ENCODE measurements around the gene ATP5F1D. TPM values are rescaled to one million over a fixed set of nuclear protein-coding genes. Genes with fewer than 3 reads are reported as not detected.

Gene ATP5F1D
- total RNA-seq, 6 donors from 2014 or later = 56.0 to 187 (median 113) TPM

DNA sequence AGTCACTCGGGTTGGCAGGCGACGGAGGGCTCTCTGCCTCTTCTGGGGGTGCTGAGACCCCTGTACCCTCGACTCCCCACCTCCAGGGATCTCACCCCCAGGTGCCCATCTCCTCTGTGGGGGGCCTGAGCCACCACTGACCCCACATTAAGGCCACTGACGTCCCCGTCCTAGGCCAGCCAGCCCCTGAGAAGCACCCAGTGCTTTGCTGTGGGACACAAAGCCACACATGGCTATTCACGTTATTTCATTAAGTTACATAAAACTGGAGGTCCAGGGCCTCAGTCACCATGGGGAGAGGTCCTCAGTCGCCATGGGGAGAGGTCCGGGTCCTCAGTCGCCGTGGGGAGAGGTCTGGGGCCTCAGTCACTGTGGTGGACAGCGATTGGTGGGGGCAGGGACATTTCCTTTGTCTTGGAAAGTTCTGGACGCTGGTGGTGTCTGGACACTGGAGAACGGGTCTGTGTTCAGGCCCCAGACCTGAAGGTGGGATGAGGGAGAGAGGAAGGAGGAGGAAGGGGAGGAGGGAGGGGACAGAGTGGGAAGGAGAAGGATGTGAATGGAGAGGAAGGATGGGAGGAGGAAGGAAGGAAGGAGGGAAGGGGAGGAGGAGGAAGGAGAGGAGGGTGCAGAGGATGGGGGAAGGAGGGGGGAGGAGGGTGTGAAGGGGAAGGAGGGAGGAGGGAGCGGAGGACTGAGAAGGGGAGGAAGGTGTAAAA lies 40.2 kb downstream of the ATP5F1D start:
- no peak overlapping the region for H3K4me3 ChIP-seq
- H3K36me3 ChIP-seq = peaks cover 5 to 17% (median 9%) of the 10 kb centered on the region in 4 donors
- no peak overlapping the region for H3K27ac ChIP-seq
- DNase-seq = no peak
- no peak for TF ChIP-seq POLR2A (IDR thresholded peaks at IDR 0.05)
- TF ChIP-seq POLR2AphosphoS5 (IDR thresholded peaks at IDR 0.05) = no peak
- TF ChIP-seq, protein P1, sequence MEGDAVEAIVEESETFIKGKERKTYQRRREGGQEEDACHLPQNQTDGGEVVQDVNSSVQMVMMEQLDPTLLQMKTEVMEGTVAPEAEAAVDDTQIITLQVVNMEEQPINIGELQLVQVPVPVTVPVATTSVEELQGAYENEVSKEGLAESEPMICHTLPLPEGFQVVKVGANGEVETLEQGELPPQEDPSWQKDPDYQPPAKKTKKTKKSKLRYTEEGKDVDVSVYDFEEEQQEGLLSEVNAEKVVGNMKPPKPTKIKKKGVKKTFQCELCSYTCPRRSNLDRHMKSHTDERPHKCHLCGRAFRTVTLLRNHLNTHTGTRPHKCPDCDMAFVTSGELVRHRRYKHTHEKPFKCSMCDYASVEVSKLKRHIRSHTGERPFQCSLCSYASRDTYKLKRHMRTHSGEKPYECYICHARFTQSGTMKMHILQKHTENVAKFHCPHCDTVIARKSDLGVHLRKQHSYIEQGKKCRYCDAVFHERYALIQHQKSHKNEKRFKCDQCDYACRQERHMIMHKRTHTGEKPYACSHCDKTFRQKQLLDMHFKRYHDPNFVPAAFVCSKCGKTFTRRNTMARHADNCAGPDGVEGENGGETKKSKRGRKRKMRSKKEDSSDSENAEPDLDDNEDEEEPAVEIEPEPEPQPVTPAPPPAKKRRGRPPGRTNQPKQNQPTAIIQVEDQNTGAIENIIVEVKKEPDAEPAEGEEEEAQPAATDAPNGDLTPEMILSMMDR (IDR thresholded peaks at IDR 0.05) = no peak
- TF ChIP-seq EP300 (IDR thresholded peaks at IDR 0.05) = no peak
- no peaks in the 10 kb centered on the region for H3K9me3 ChIP-seq
- no peak for ATAC-seq (ENCODE audit: low FRiP score in 2 of 2)
- peaks cover 2 to 19% (median 8%) of the 10 kb centered on the region in 4 donors for H3K4me1 ChIP-seq
- WGBS, 2 donors = 64 to 69% methylated on average over 12 to 14 of the region's 15 CpGs
- H3K27me3 ChIP-seq = peaks cover 0 to 34% (median 14%) of the 10 kb centered on the region in 4 donors

DNA sequence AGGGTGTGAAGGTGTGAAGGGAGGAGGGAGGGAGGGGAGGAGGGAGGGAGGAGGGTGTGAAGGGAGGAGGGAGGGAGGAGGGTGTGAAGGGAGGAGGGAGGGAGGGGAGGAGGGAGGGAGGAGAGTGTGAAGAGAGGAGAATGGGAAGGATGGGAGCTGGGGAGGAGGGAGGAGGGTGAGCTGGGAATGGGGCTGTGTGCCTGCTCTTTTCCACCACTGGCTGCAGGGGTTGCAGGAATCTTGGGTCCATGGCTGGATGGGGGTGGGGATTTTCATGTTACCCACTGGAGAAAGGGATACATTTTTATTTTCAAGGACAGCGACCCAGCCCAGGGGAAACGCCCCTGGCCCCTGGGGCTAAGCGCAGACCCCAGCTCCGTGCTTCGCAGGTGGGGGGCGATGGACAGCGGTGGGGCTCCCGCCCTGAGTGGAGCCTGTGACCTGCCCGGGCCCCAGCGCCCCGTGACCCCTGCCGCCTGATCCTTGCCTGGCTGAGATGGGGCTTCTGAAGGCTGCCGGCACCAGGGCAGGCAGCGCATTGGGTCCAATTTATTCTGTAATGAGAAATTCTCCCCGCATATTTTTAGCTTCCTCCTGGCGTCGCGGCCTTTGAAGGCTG lies 41.1 kb downstream of the ATP5F1D start:
- Histone ChIP-seq H3K27me3 (peaks cover 0 to 44% (median 19%) of the 10 kb centered on the region in 4 donors), H3K36me3 (peaks cover 5 to 14% (median 9%) of the 10 kb centered on the region in 4 donors), H3K27ac (no peak overlapping the region), H3K4me1 (peaks cover 3 to 22% (median 12%) of the 10 kb centered on the region in 4 donors), H3K9me3 (no peaks in the 10 kb centered on the region), H3K4me3 (no peak overlapping the region)
- ATAC-seq (ENCODE audit: low FRiP score in 2 of 2) (no peak), DNase-seq (peak in 1 of 2 donors; percentile 68)
- TF ChIP-seq POLR2AphosphoS5 (IDR thresholded peaks at IDR 0.05) = no peak
- TF ChIP-seq, protein P1 (IDR thresholded peaks at IDR 0.05) = no peak
- TF ChIP-seq POLR2A (IDR thresholded peaks at IDR 0.05) = no peak
- TF ChIP-seq EP300 (IDR thresholded peaks at IDR 0.05) = no peak
- 77 to 80% methylated on average over 10 to 18 of the region's 18 CpGs for WGBS, 2 donors

- Histone ChIP-seq H3K36me3 (peaks cover 5 to 11% (median 9%) of the 10 kb centered on the region in 4 donors), H3K27me3 (peaks cover 0 to 49% (median 22%) of the 10 kb centered on the region in 4 donors), H3K4me1 (peaks cover 5 to 27% (median 14%) of the 10 kb centered on the region in 4 donors), H3K4me3 (no peak overlapping the region), H3K27ac (no peak overlapping the region), H3K9me3 (no peaks in the 10 kb centered on the region)
- DNase-seq (peak in 1 of 2 donors; percentile 72), ATAC-seq (ENCODE audit: low FRiP score in 2 of 2) (no peak)
- TF ChIP-seq POLR2AphosphoS5 (IDR thresholded peaks at IDR 0.05) = no peak
- no peak for TF ChIP-seq POLR2A (IDR thresholded peaks at IDR 0.05)
- no peak for TF ChIP-seq EP300 (IDR thresholded peaks at IDR 0.05)
- TF ChIP-seq, protein P1 (IDR thresholded peaks at IDR 0.05) = no peak
- 67 to 69% methylated on average over 14 to 25 of the region's 29 CpGs for WGBS, 2 donors
Measured at GRCh38 chr19:1283207-1283916, 41.8 kb downstream of the ATP5F1D start.

DNA sequence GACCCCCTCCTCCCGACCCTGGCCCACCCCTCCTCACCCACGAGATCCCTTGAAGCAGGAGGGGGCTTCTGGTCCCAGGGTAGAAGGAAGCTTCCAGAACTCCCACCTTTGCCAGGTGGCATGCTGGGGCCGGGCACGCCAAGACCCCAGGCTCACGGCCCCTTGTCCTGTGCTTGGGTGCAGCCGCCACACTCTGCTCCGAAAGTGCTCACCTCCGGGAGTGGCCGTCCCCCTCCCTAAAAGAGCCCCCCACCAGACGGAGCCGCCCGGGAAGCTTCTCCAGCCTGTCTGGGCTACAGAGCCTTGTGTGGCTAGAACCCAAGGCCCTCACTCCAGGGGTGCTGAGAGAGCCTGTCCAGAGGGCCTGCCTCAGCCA lies 42.4 kb downstream of the ATP5F1D start:
- peaks cover 4 to 7% (median 6%) of the 10 kb centered on the region in 4 donors for H3K36me3 ChIP-seq
- H3K4me1 ChIP-seq = peaks cover 5 to 27% (median 14%) of the 10 kb centered on the region in 4 donors
- ATAC-seq (ENCODE audit: low FRiP score in 2 of 2) (no peak), DNase-seq (no peak)
- 70 to 90% methylated on average over 5 to 6 of the region's 12 CpGs for WGBS, 2 donors
- H3K9me3 ChIP-seq = no peaks in the 10 kb centered on the region
- H3K4me3 ChIP-seq = no peak overlapping the region
- no peak overlapping the region for H3K27ac ChIP-seq
- peaks cover 0 to 49% (median 22%) of the 10 kb centered on the region in 4 donors for H3K27me3 ChIP-seq
- TF ChIP-seq EP300 (IDR thresholded peaks at IDR 0.05) = no peak
- TF ChIP-seq, protein P1 (IDR thresholded peaks at IDR 0.05) = no peak
- TF ChIP-seq POLR2A (IDR thresholded peaks at IDR 0.05) = no peak
- TF ChIP-seq POLR2AphosphoS5 (IDR thresholded peaks at IDR 0.05) = no peak

Measured in upper lobe of left lung (tissue), 6 donors.